Activated B cell treated with CpG ODN at 0.5 μM for 24 hours (primary cell): ENCODE measurements around the gene ANO6. TPM values are rescaled to one million over a fixed set of nuclear protein-coding genes. Genes with fewer than 3 reads are reported as not detected.
"Not testable (repeated sequence)": the region's sequence is repeated elsewhere in the genome, so short reads cannot be mapped to it uniquely, and the experiment has no call there.

Experiments used
- ATAC-seq: fragments of 200-7000 bp; cut with Tn5 transposase; one replicate; pipeline ENCODE4 v1.10.0; 2021; ENCODE audit warnings: low read depth, mild to moderate bottlenecking, moderate library complexity
- CTCF ChIA-PET: fragments of 350-600 bp; sonication (Branson Sonifier 250); formaldehyde crosslinking; loops from one replicate; lab custom pipeline; 2021; ENCODE audit warnings: antibody characterized with exemption; lab: Charles Lee
- POLR2A ChIA-PET: fragments of 350-600 bp; sonication (Branson Sonifier 250); formaldehyde crosslinking; loops from one replicate; lab custom pipeline; 2021; ENCODE audit warnings: antibody characterized with exemption; lab: Charles Lee
- DNase-seq: peaks from one replicate; pipeline ENCODE4 v3.0.0; 2022
- H3K27ac Mint-ChIP-seq: one replicate; pipeline ENCODE4 v1.8.0; 2020; ENCODE audit warnings: mixed read lengths
- H3K27me3 Mint-ChIP-seq: one replicate; pipeline ENCODE4 v1.8.0; 2021; ENCODE audit warnings: mixed read lengths
- H3K36me3 Mint-ChIP-seq: one replicate; pipeline ENCODE4 v1.8.0; 2021; ENCODE audit warnings: low read depth, mixed read lengths
- H3K4me1 Mint-ChIP-seq: one replicate; pipeline ENCODE4 v1.8.0; 2021; ENCODE audit warnings: mixed read lengths
- H3K4me3 Mint-ChIP-seq: one replicate; pipeline ENCODE4 v1.8.0; 2020; ENCODE audit warnings: mild to moderate bottlenecking, mixed read lengths
- H3K9me3 Mint-ChIP-seq: one replicate; pipeline ENCODE4 v1.8.0; 2020; ENCODE audit warnings: mixed read lengths
- CTCF ChIP-seq: fragments of 200-600 bp; IDR thresholded peaks from one replicate; pipeline ENCODE4 v1.8.0; 2022; ENCODE audit warnings: antibody characterized with exemption, mild to moderate bottlenecking
- intact Hi-C: fragments of 100-400 bp; cut with micrococcal nuclease; formaldehyde crosslinking; loops from one replicate; pipeline ENCODE4 v1.15.1; 2024
- total RNA-seq: library from RNA; stranded (reverse); gene quantifications from 2 replicates; pipeline ENCODE4 v1.2.3, GENCODE V29; 2022

The ANO6 gene
- total RNA-seq, 1 donor from 2014 or later = 16.3 TPM

DNA sequence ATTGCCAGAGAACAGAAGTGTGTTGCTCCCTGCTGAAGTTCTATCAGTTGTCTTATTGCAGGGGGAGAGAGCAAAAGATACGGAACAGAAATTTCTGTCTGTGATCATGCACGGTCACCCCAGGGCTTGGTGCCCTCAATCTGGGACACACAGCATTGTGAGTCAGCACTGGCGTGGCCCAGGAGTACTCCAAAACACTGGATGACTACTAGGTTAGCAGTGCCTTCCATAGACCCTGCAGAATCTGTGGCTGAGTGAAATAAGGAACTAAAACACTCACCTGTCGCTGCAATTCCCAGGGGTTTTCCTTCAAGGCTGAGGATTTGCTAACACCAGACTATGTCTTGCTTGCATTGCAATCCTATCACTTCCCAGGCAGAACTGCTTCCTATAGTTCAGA is 165.5 kb downstream of the ANO6 start:
- Mint-ChIP-seq H3K9me3 (no peaks in the 10 kb centered on the region), H3K27me3 (no peaks in the 10 kb centered on the region), H3K27ac (no peak overlapping the region), H3K4me1 (no peaks in the 10 kb centered on the region), H3K36me3 (peaks cover 63% of the 10 kb centered on the region), H3K4me3 (no peak overlapping the region)
- no peak for TF ChIP-seq CTCF
- POLR2A ChIA-PET = no interaction called here
- ATAC-seq = no peak
- DNase-seq = no peak
- intact Hi-C loops = no loop called here
- CTCF ChIA-PET = no interaction called here

GRCh38 chr12:45388545-45388944 is 172.7 kb downstream of the ANO6 start:
- ATAC-seq (no peak), DNase-seq (no peak)
- Mint-ChIP-seq H3K27me3 (no peaks in the 10 kb centered on the region), H3K4me3 (no peak overlapping the region), H3K9me3 (no peaks in the 10 kb centered on the region), H3K36me3 (peaks cover 57% of the 10 kb centered on the region), H3K27ac (no peak overlapping the region), H3K4me1 (no peaks in the 10 kb centered on the region)
- TF ChIP-seq CTCF = no peak
- intact Hi-C loops = loop anchor here (1.0 kb wide), 1 partner anchor 218 kb away; no protein-coding TSS in a partner anchor
- ChIA-PET CTCF (interaction anchor here (0.7 to 3.8 kb wide), 4 partner anchors 11 to 218 kb away, joined by 3 to 28 read pairs (median 4); no protein-coding TSS in a partner anchor), POLR2A (no interaction called here)

DNA sequence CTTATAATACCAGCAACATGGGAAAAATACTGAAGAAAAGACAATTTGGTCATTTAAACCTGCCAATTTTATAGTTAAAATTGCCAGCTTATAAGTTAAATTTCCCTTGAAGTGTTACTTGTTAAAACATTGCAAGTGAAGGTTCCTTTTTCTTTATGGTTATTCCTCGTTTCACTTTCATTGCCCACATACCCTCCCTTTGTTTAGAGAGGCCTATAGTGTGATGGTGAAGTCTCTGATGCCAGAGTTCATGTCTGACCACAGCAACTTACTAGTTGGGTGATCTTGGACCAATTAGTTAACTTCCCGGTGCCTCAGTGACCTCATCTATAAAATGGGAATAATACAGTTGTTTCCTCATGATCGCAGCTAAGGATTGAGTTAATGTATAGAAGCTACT is 173.5 kb downstream of the ANO6 start:
- no peak overlapping the region for H3K27ac Mint-ChIP-seq
- H3K27me3 Mint-ChIP-seq = no peaks in the 10 kb centered on the region
- H3K4me3 Mint-ChIP-seq = no peak overlapping the region
- ATAC-seq (no peak), DNase-seq (no peak)
- intact Hi-C loops = no loop called here
- no peaks in the 10 kb centered on the region for H3K4me1 Mint-ChIP-seq
- TF ChIP-seq CTCF = no peak
- ChIA-PET CTCF (interaction anchor here (1.3 to 3.8 kb wide), 2 partner anchors 173 to 218 kb away, joined by 3 to 28 read pairs; no protein-coding TSS in a partner anchor), POLR2A (no interaction called here)
- peaks cover 2% of the 10 kb centered on the region for H3K9me3 Mint-ChIP-seq
- H3K36me3 Mint-ChIP-seq = peaks cover 54% of the 10 kb centered on the region

DNA sequence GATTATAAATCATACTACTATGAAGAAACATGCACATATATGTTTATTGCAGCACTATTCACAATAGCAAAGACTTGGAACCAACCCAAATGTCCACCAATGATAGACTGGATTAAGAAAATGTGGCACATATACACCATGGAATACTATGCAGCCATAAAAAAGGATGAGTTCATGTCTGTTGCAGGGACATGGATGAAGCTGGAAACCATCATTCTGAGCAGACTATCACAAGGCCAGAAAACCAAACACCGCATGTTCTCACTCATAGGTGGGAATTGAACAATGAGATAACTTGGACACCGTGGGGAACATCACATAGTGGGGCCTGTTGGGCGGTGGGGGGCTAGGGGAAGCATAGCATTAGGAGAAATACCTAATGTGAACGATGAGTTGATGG is 181.6 kb downstream of the ANO6 start:
- Mint-ChIP-seq H3K9me3 (peaks cover 12% of the 10 kb centered on the region), H3K36me3 (peaks cover 41% of the 10 kb centered on the region)
- POLR2A ChIA-PET = not testable (repeated sequence)

DNA sequence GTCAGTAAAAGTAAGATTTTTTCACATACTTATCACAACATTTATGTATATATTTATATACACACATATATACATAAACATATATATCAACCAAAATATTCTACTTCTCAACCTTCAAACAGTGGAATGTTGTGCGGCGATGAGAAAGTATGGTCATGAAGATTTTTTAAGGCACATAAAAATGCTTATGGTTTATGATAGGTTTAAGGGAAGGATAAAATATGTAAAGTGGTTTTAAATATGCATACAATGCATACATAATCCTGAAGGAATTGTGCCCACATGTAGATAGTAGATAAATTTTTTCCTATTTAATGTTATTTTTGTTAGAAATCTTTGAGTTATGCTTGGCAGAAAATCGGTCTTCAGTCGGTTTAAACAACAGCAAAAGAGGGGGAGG is 182.7 kb downstream of the ANO6 start:
- Mint-ChIP-seq H3K27me3 (no peaks in the 10 kb centered on the region), H3K36me3 (peaks cover 40% of the 10 kb centered on the region), H3K4me1 (no peaks in the 10 kb centered on the region), H3K4me3 (no peak overlapping the region), H3K9me3 (peaks cover 12% of the 10 kb centered on the region), H3K27ac (no peak overlapping the region)
- ChIA-PET POLR2A (no interaction called here), CTCF (no interaction called here)
- TF ChIP-seq CTCF = no peak
- DNase-seq = no peak
- ATAC-seq = no peak
- intact Hi-C loops = no loop called here

More for the DNA sequence above, 181.6 kb downstream of the ANO6 start:
- ATAC-seq, intact Hi-C loops, DNase-seq, H3K4me1 Mint-ChIP-seq, H3K27ac Mint-ChIP-seq, CTCF ChIA-PET, H3K4me3 Mint-ChIP-seq, H3K27me3 Mint-ChIP-seq: not testable (repeated sequence)

DNA sequence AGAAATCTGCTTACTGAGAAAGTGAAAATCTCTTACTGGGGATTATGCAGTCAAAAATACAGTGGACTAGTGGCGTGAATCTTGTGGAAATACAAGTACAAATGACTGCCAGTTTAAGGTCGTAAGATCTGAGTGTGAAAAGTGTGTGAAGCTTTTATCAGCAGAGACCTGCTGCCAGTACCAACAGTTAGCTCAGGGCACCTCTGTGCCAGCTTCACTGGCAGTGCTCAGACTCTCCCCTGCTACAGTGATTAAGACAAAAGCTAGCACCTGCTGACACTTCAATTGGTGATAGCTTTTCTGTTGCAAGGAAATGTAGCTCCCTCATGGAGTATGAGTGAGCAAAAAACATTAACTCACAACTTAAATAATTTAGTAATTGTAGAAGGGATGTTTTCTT is 185.1 kb downstream of the ANO6 start:
- intact Hi-C loops = no loop called here
- no peak overlapping the region for H3K27ac Mint-ChIP-seq
- ATAC-seq = no peak
- ChIA-PET CTCF (no interaction called here), POLR2A (no interaction called here)
- H3K27me3 Mint-ChIP-seq = no peaks in the 10 kb centered on the region
- no peaks in the 10 kb centered on the region for H3K4me1 Mint-ChIP-seq
- no peak overlapping the region for H3K4me3 Mint-ChIP-seq
- DNase-seq = no peak
- peaks cover 5% of the 10 kb centered on the region for H3K9me3 Mint-ChIP-seq
- TF ChIP-seq CTCF = no peak
- peaks cover 51% of the 10 kb centered on the region for H3K36me3 Mint-ChIP-seq
